ENCODE measurements around the gene KRTAP10-11.
"Not testable (repeated sequence)": the region's sequence is repeated elsewhere in the genome, so short reads cannot be mapped to it uniquely, and the experiment has no call there.

Gene KRTAP10-11, protein sequence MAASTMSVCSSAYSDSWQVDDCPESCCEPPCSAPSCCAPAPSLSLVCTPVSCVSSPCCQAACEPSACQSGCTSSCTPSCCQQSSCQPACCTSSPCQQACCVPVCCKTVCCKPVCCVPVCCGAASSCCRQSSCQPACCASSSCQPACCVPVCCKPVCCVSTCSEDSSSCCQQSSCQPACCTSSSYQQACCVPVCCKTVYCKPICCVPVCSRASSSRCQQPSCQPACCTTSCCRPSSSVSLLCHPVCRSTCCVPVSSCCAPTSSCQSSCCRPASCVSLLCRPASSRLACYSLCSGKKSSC

DNA sequence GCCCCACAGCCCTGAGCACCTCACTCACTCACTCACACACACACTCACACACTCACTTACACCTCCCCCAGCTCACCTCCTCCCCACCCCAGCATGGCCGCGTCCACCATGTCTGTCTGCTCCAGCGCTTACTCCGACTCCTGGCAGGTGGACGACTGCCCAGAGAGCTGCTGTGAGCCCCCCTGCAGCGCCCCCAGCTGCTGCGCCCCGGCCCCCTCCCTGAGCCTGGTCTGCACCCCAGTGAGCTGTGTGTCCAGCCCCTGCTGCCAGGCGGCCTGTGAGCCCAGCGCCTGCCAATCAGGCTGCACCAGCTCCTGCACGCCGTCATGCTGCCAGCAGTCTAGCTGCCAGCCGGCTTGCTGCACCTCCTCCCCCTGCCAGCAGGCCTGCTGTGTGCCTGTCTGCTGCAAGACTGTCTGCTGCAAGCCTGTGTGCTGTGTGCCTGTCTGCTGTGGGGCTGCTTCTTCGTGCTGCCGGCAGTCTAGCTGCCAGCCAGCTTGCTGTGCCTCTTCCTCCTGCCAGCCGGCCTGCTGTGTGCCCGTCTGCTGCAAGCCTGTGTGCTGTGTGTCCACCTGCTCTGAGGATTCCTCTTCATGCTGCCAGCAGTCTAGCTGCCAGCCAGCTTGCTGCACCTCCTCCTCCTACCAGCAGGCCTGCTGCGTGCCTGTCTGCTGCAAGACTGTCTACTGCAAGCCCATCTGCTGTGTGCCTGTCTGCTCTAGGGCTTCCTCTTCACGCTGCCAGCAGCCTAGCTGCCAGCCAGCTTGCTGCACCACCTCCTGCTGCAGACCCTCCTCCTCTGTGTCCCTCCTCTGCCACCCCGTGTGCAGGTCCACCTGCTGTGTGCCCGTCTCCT is at the start of gene KRTAP10-11:
Gene KRTAP10-11, plus strand, starts transcription at position 49 of the 856 bp plus-strand sequence. Its CDS starts 45 bp downstream, at position 94.
- H3K4me3 ChIP-seq (ENCODE audit: low read depth, low read length): not testable (repeated sequence)

DNA sequence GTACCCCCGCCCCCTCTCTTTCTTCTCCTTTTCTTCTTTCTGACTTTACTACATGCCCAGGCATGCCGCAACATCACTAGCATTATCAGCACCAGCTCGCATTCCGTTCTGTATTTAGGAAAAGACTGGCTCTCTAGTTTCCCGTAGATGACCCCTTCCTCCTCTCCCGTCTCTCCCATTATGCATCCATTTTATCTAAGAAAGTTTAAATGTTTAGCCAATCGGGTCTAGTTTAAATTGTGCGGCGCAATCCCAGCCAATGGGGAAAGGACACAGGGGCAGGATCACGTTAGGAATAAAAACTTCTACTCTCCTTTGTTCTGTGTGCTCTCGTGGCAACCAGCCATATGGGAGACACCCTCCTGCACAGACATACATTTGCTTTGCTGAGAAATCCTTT is 48.2 kb upstream of the KRTAP10-11 start:
- H3K4me3 ChIP-seq (ENCODE audit: low read depth, low read length): no peak overlapping the region
- TF ChIP-seq, protein P1, sequence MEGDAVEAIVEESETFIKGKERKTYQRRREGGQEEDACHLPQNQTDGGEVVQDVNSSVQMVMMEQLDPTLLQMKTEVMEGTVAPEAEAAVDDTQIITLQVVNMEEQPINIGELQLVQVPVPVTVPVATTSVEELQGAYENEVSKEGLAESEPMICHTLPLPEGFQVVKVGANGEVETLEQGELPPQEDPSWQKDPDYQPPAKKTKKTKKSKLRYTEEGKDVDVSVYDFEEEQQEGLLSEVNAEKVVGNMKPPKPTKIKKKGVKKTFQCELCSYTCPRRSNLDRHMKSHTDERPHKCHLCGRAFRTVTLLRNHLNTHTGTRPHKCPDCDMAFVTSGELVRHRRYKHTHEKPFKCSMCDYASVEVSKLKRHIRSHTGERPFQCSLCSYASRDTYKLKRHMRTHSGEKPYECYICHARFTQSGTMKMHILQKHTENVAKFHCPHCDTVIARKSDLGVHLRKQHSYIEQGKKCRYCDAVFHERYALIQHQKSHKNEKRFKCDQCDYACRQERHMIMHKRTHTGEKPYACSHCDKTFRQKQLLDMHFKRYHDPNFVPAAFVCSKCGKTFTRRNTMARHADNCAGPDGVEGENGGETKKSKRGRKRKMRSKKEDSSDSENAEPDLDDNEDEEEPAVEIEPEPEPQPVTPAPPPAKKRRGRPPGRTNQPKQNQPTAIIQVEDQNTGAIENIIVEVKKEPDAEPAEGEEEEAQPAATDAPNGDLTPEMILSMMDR (IDR thresholded peaks at IDR 0.05; ENCODE audit: borderline replicate concordance, insufficient read depth, low read depth, low read length): no peak

DNA sequence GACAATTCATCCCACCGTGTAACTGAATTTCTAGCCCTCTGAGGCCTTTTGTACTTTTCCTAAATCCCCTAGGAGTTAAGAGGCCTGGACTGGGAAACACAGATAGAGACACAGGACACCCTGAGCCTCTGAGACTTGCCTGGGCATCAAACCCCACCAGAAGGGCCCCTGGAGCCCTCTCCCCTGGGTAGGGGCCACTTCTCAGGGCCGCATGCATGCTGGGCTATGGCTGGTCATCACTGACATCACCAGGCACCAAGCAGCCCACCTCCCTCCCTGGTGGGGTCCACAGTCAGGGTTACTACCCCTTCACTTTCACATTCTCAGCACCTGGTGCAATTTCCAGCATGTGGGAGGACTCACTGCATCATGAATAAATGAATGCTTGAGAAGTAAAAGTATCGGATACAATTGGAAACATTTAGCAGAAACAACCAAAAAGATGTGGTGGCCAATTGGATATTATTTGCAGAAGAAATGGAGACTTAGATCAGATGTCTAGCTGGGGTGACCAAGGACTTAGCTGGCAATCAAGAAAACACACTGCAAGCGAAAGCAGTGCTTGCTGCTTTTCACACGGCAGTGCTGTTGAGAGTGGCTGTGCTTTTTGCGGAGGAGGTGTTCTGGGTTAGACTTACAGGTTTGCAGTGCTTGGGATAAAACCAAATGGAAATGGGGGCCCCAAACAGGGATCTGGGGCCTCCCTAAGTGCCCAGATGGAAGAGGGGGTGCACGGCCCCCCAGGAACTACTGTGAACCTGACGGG is 46.8 kb upstream of the KRTAP10-11 start:
- H3K4me3 ChIP-seq (ENCODE audit: low read depth, low read length): no peak overlapping the region
- TF ChIP-seq, protein P1 (IDR thresholded peaks at IDR 0.05; ENCODE audit: borderline replicate concordance, insufficient read depth, low read depth, low read length): no peak

- H3K4me3 ChIP-seq (ENCODE audit: low read depth, low read length): not testable (repeated sequence)
Measured at GRCh38 chr21:44600118-44600978, 45.9 kb upstream of the KRTAP10-11 start, which contains the start of gene KRTAP10-7. TSS of gene KRTAP10-7 (plus strand) at chr21:44600597. CDS start at chr21:44600622, 25 bp downstream.

DNA sequence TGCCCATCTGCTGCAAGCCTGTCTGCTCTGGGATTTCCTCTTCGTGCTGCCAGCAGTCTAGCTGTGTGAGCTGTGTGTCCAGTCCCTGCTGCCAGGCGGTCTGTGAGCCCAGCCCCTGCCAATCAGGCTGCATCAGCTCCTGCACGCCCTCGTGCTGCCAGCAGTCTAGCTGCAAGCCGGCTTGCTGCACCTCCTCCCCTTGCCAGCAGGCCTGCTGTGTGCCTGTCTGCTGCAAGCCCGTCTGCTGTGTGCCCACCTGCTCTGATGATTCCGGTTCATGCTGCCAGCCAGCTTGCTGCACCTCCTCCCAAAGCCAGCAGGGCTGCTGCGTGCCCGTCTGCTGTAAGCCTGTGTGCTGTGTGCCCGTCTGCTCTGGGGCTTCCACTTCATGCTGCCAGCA is 45.1 kb upstream of the KRTAP10-11 start:
- H3K4me3 ChIP-seq (ENCODE audit: low read depth, low read length): not testable (repeated sequence)

- TF ChIP-seq, protein P1 (IDR thresholded peaks at IDR 0.05; ENCODE audit: borderline replicate concordance, insufficient read depth, low read depth, low read length): no peak
- H3K4me3 ChIP-seq (ENCODE audit: low read depth, low read length): no peak overlapping the region
Measured at GRCh38 chr21:44601596-44602462, 44.4 kb upstream of the KRTAP10-11 start.

- no peak overlapping the region for H3K4me3 ChIP-seq (ENCODE audit: low read depth, low read length)
- TF ChIP-seq, protein P1 (IDR thresholded peaks at IDR 0.05; ENCODE audit: borderline replicate concordance, insufficient read depth, low read depth, low read length): no peak
Measured at GRCh38 chr21:44602463-44602850, 43.8 kb upstream of the KRTAP10-11 start.

Data from GM12875 (cell line).